HG03025 (cell line): Measurements from ENCODE around the gene SBF2.
A peak's percentile ranks its signal among the peaks of the same experiment; 100 is the strongest.

Source experiments
- ATAC-seq: cut with Tn5 transposase; IDR thresholded peaks from one replicate; pipeline ENCODE4 v1.9.1; 2021; ENCODE audit warnings: mild to moderate bottlenecking, moderate library complexity; ENCODE audit not compliant: unreplicated experiment, low FRiP score

SBF2 gene

GRCh38 chr11:10302744-10303557, 8.9 kb upstream of the SBF2 start:
- ATAC-seq, result no peak

GRCh38 chr11:10302359-10302743, 8.3 kb upstream of the SBF2 start:
- ATAC-seq, result no peak

GRCh38 chr11:10301656-10302358, 7.8 kb upstream of the SBF2 start:
- no peak for ATAC-seq

GRCh38 chr11:10298342-10298741, 4.3 kb upstream of the SBF2 start:
- ATAC-seq, result peak; percentile 76

GRCh38 chr11:10295064-10295901, 1.3 kb upstream of the SBF2 start:
- ATAC-seq, result no peak

- no peak for ATAC-seq
These were observed 403 bp upstream of the SBF2 start for GRCh38 chr11:10294290-10294953.

- no peak for ATAC-seq
These were observed 2.0 kb downstream of the SBF2 start for GRCh38 chr11:10291801-10292638.

GRCh38 chr11:10289765-10290380, 4.1 kb downstream of the SBF2 start:
- ATAC-seq, result no peak

- ATAC-seq, result no peak
These were observed 4.9 kb downstream of the SBF2 start for GRCh38 chr11:10288881-10289764.

GRCh38 chr11:10287766-10288715, 6.0 kb downstream of the SBF2 start:
- ATAC-seq, result no peak

GRCh38 chr11:10287140-10287539, 6.9 kb downstream of the SBF2 start:
- no peak for ATAC-seq

- ATAC-seq, result no peak
These were observed 8.7 kb downstream of the SBF2 start for GRCh38 chr11:10285148-10285802.

GRCh38 chr11:10283991-10284390, 10.0 kb downstream of the SBF2 start:
- no peak for ATAC-seq

GRCh38 chr11:10282117-10282516, 11.9 kb downstream of the SBF2 start:
- ATAC-seq, result no peak

- ATAC-seq, result no peak
These were observed 18.3 kb downstream of the SBF2 start for GRCh38 chr11:10275714-10276113.

- no peak for ATAC-seq
These were observed 19.3 kb downstream of the SBF2 start for GRCh38 chr11:10274726-10275125.

- no peak for ATAC-seq
These were observed 20.3 kb downstream of the SBF2 start for GRCh38 chr11:10273738-10274137.
